GM19328 (cell line): ENCODE measurements around the gene CCDC12.

Source experiments
- ATAC-seq: cut with Tn5 transposase; IDR thresholded peaks from one replicate; pipeline ENCODE4 v1.9.1; 2021; ENCODE audit warnings: mild to moderate bottlenecking, moderate library complexity; ENCODE audit not compliant: unreplicated experiment

CCDC12 gene

DNA sequence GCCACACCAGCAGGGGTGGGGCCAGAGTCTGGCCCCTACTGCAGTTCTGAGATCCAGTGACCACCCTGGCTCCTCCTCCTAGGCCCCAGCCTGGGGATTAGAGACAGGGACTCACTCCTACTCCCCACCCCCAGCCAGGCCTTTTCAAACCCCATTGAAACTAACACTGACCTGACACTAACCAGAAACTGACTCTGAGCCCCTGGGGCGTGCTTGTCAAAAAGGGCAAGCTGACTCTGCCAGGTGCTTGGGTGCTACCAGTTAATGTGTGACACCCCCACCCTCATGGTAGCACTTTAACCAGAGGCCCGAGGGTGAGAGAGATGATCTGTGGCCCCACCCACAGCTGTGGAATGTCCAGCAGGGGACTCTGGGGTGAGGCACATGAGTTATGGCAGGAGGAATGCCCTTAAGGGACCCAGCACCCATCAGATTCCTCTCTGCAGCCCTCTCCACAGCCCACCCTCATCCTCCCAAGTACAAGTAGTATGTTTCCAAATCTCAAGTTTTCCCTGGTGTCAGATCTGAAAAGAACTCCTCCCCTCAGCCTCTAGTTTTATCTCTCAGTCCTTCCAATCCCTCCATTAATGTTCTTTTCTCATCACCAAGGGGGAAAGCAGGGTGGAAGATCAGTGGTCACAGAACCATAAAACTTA, 97.6 kb downstream of the CCDC12 start:
- no peak for ATAC-seq

- ATAC-seq: no peak
Measured at GRCh38 chr3:46877406-46878125, 99.0 kb downstream of the CCDC12 start, which contains the start of gene PTH1R. Gene PTH1R, plus strand, starts transcription at chr3:46877721. Its CDS starts 5,839 bp downstream, at chr3:46883560.

GRCh38 chr3:46876313-46877300, 99.9 kb downstream of the CCDC12 start:
- ATAC-seq: no peak

DNA sequence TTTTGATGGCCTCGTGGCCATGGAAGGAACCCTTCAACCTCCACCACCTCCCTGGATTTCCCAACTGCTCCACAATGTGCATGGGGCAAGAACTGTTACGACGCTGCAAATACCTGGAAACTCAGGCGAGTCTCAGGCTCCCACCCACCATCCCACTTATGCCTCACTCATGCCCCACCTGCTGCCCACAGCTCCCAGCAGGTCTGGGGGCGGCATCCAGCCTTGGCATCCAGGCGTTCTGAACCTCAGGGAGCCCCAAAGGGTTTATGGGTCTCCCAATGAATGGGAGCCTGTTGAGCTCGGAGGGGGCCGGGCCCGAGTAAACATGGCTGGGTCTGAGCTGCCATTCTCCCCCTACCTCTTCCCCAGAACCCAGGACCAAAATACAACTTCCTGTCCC, 101.0 kb downstream of the CCDC12 start:
- no peak for ATAC-seq

- no peak for ATAC-seq
Measured at GRCh38 chr3:46874430-46874829, 102.1 kb downstream of the CCDC12 start.

DNA sequence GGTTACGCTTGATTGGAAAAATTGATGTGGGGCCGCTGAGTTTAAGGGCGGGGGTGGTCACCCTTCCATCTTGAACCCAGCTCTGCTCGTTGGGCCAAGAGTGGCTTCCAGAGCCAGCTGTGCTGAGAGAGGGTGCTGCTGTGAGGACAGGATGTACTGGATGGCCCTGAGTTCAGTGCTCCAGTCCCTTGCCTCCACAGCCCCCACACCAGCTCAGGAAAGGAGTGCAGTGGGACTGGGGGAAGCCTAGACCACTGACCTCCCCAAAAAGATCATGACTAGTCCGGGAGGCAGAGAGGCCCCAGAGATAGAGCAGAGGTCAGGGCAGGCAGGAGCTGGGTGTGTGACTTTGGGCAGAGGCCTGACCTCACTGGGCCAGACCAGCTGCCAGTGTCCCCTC, 103.0 kb downstream of the CCDC12 start:
- no peak for ATAC-seq
